ENCODE measurements around the gene CD200. TPM values are rescaled to one million over a fixed set of nuclear protein-coding genes. Genes with fewer than 3 reads are reported as not detected.

Gene CD200
- total and polyA plus RNA-seq, 4 donors = 0.10 to 0.28 (median 0.20) TPM

- no peaks in the 10 kb centered on the region for H3K36me3 ChIP-seq (ENCODE audit: control insufficient read depth in 4 of 4, insufficient read depth in 3 of 4, low read depth in 1 of 4, low read length in 3 of 4)
- H3K27ac ChIP-seq (ENCODE audit: low read depth in 1 of 2, low read length in 2 of 2) = no peak overlapping the region
- no peak overlapping the region for H3K9ac ChIP-seq (ENCODE audit: low read depth in 1 of 2, low read length in 2 of 2)
- no peak for TF ChIP-seq ATF3 (IDR thresholded peaks at IDR 0.05)
- TF ChIP-seq JUND (IDR thresholded peaks at IDR 0.05) = no peak
- no peak for TF ChIP-seq HNF4A (conservative IDR thresholded peaks at IDR 0.05)
- TF ChIP-seq RAD21 (IDR thresholded peaks at IDR 0.05) = no peak
- TF ChIP-seq EGR1 (IDR thresholded peaks at IDR 0.05; ENCODE audit: low read depth in 2 of 2) = no peak
- TF ChIP-seq HNF4G (IDR thresholded peaks at IDR 0.05) = no peak
- TF ChIP-seq ZBTB33 (IDR thresholded peaks at IDR 0.05) = no peak
- no peak for TF ChIP-seq REST (IDR thresholded peaks at IDR 0.05)
- no peaks in the 10 kb centered on the region for H3K4me1 ChIP-seq (ENCODE audit: control insufficient read depth in 4 of 4, insufficient read depth in 4 of 4, low read length in 3 of 4)
- no peak for DNase-seq (ENCODE audit: low spot score)
- H3K4me3 ChIP-seq (ENCODE audit: low read depth in 1 of 3, low read length in 3 of 3) = no peak overlapping the region
- no peaks in the 10 kb centered on the region for H3K27me3 ChIP-seq (ENCODE audit: control insufficient read depth in 4 of 4, insufficient read depth in 4 of 4, low read length in 3 of 4)
- no peaks in the 10 kb centered on the region for H3K9me3 ChIP-seq (ENCODE audit: control insufficient read depth in 4 of 4, low read length in 3 of 4)
These were observed 51.8 kb downstream of the CD200 start for GRCh38 chr3:112384769-112385168.

- H3K9me3 ChIP-seq (ENCODE audit: control insufficient read depth in 4 of 4, low read length in 3 of 4) = peaks cover 0 to 6% (median 0%) of the 10 kb centered on the region in 4 donors
- no peak overlapping the region for H3K4me3 ChIP-seq (ENCODE audit: low read depth in 1 of 3, low read length in 3 of 3)
- H3K27me3 ChIP-seq (ENCODE audit: control insufficient read depth in 4 of 4, insufficient read depth in 4 of 4, low read length in 3 of 4) = no peaks in the 10 kb centered on the region
- TF ChIP-seq NR2F2 (IDR thresholded peaks at IDR 0.05) = no peak
- TF ChIP-seq GABPA (IDR thresholded peaks at IDR 0.05 in 1 of 2, conservative IDR thresholded peaks at IDR 0.05 in 1 of 2) = no peak
- no peak for TF ChIP-seq TAF1 (conservative IDR thresholded peaks at IDR 0.05)
- DNase-seq (ENCODE audit: low spot score) = no peak
- H3K4me1 ChIP-seq (ENCODE audit: control insufficient read depth in 4 of 4, insufficient read depth in 4 of 4, low read length in 3 of 4) = no peaks in the 10 kb centered on the region
- no peaks in the 10 kb centered on the region for H3K36me3 ChIP-seq (ENCODE audit: control insufficient read depth in 4 of 4, insufficient read depth in 3 of 4, low read depth in 1 of 4, low read length in 3 of 4)
- no peak overlapping the region for H3K27ac ChIP-seq (ENCODE audit: low read depth in 1 of 2, low read length in 2 of 2)
- H3K9ac ChIP-seq (ENCODE audit: low read depth in 1 of 2, low read length in 2 of 2) = no peak overlapping the region
These were observed 56.0 kb downstream of the CD200 start for GRCh38 chr3:112388972-112389371.

- H3K4me3 ChIP-seq (ENCODE audit: low read depth in 1 of 3, low read length in 3 of 3) = no peak overlapping the region
- TF ChIP-seq CTCF (IDR thresholded peaks at IDR 0.05; ENCODE audit: low read depth, low read length, missing input control) = no peak
- TF ChIP-seq RXRA (IDR thresholded peaks at IDR 0.05) = no peak
- TF ChIP-seq HNF4A (conservative IDR thresholded peaks at IDR 0.05) = no peak
- no peak for TF ChIP-seq GABPA (IDR thresholded peaks at IDR 0.05 in 1 of 2, conservative IDR thresholded peaks at IDR 0.05 in 1 of 2)
- no peak for TF ChIP-seq YY1 (IDR thresholded peaks at IDR 0.05)
- no peak for TF ChIP-seq NR2F2 (IDR thresholded peaks at IDR 0.05)
- TF ChIP-seq FOXA2 (IDR thresholded peaks at IDR 0.05) = no peak
- no peak for TF ChIP-seq FOXA1 (IDR thresholded peaks at IDR 0.05)
- no peak for TF ChIP-seq RAD21 (IDR thresholded peaks at IDR 0.05)
- H3K36me3 ChIP-seq (ENCODE audit: control insufficient read depth in 4 of 4, insufficient read depth in 3 of 4, low read depth in 1 of 4, low read length in 3 of 4) = no peaks in the 10 kb centered on the region
- H3K27ac ChIP-seq (ENCODE audit: low read depth in 1 of 2, low read length in 2 of 2) = no peak overlapping the region
- DNase-seq (ENCODE audit: low spot score) = no peak
- no peak overlapping the region for H3K9ac ChIP-seq (ENCODE audit: low read depth in 1 of 2, low read length in 2 of 2)
- peaks cover 0 to 6% (median 0%) of the 10 kb centered on the region in 4 donors for H3K9me3 ChIP-seq (ENCODE audit: control insufficient read depth in 4 of 4, low read length in 3 of 4)
- no peaks in the 10 kb centered on the region for H3K27me3 ChIP-seq (ENCODE audit: control insufficient read depth in 4 of 4, insufficient read depth in 4 of 4, low read length in 3 of 4)
- H3K4me1 ChIP-seq (ENCODE audit: control insufficient read depth in 4 of 4, insufficient read depth in 4 of 4, low read length in 3 of 4) = no peaks in the 10 kb centered on the region
These were observed 57.0 kb downstream of the CD200 start for GRCh38 chr3:112389961-112390360.
